Measurements from ENCODE around the gene ACP7. TPM values are rescaled to one million over a fixed set of nuclear protein-coding genes. Genes with fewer than 3 reads are reported as not detected.

The ACP7 gene
- total and polyA plus RNA-seq, 2 donors (not counting 3 experiments of a cell fraction or from before 2014, with no cell fraction given), result 0.04 to 0.49 TPM

DNA sequence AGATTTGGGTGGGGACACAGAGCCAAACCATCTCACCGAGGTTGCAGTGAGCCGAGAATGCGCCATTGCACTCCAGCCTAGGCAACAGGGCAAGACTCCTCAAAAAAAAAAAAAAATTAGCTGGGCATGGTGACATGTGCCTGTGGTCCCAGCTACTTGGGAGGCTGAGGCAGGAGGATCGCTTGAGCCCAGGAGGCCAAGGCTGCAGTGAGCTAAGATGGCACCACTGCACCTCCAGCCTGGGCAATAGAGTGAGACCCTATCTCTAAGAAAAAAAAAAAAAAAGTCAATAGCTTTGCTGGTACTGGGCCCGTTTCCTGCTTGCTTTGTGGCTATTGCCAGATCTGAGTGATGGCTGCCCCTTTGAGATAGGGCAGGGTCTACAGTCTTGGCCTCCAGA, 13.1 kb downstream of the ACP7 start:
- H3K4me3 ChIP-seq (replicated peaks in 1 of 3; ENCODE audit: insufficient read depth in 1 of 3, low read depth in 1 of 3, low read length in 3 of 3), result no peak overlapping the region
- peaks cover 0 to 5% of the 10 kb centered on the region in 2 experiments for H3K27me3 ChIP-seq (ENCODE audit: control insufficient read depth in 2 of 2, insufficient read depth in 2 of 2, low read length in 2 of 2)
- DNase-seq (ENCODE audit: low read depth, low spot score) (no peak), FAIRE-seq (no peak)
- no peak overlapping the region for H3K27ac ChIP-seq (ENCODE audit: insufficient read depth, low read depth, low read length)
- no peaks in the 10 kb centered on the region for H3K4me1 ChIP-seq (ENCODE audit: control insufficient read depth, extremely low read depth, insufficient read depth, low read length)
- CTCF ChIA-PET, result interaction anchor here (1.3 to 1.7 kb wide), 2 partner anchors 13 to 45 kb away, joined by 4 read pairs; no protein-coding TSS in a partner anchor
- no peaks in the 10 kb centered on the region for H4K20me1 ChIP-seq (replicated peaks; ENCODE audit: control insufficient read depth, extremely low read depth, insufficient read depth, low read length)
- no peaks in the 10 kb centered on the region for H3K9me3 ChIP-seq (replicated peaks; ENCODE audit: control insufficient read depth, insufficient read depth, low read length)
- H3K4me2 ChIP-seq (ENCODE audit: insufficient read depth, low read length), result no peak overlapping the region
- no peak overlapping the region for H3K9ac ChIP-seq (replicated peaks; ENCODE audit: extremely low read depth, insufficient read depth, low read length)
- no peaks in the 10 kb centered on the region for H3K9me1 ChIP-seq (replicated peaks; ENCODE audit: control insufficient read depth, extremely low read depth, insufficient read depth, low read length)
- TF ChIP-seq, protein P1, sequence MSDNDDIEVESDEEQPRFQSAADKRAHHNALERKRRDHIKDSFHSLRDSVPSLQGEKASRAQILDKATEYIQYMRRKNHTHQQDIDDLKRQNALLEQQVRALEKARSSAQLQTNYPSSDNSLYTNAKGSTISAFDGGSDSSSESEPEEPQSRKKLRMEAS (IDR thresholded peaks at IDR 0.05; ENCODE audit: insufficient read depth, insufficient read length), result no peak
- TF ChIP-seq MYC (IDR thresholded peaks at IDR 0.05; ENCODE audit: low read depth, low read length) (no peak), EZH2 (IDR thresholded peaks at IDR 0.05; ENCODE audit: borderline replicate concordance, low read depth, low read length, severe bottlenecking) (no peak), POLR2A (IDR thresholded peaks at IDR 0.05; ENCODE audit: low read depth, low read length) (no peak), POLR2AphosphoS5 (IDR thresholded peaks at IDR 0.05; ENCODE audit: insufficient read depth, low read depth, low read length) (no peak), JUN (IDR thresholded peaks at IDR 0.05; ENCODE audit: borderline replicate concordance, insufficient read depth, insufficient read length, low read depth) (no peak), GATA2 (IDR thresholded peaks at IDR 0.05; ENCODE audit: insufficient read depth, insufficient read length, low read depth, low read length) (no peak), FOS (IDR thresholded peaks at IDR 0.05; ENCODE audit: borderline replicate concordance, insufficient read depth, low read length) (no peak)
- TF ChIP-seq, protein P2, sequence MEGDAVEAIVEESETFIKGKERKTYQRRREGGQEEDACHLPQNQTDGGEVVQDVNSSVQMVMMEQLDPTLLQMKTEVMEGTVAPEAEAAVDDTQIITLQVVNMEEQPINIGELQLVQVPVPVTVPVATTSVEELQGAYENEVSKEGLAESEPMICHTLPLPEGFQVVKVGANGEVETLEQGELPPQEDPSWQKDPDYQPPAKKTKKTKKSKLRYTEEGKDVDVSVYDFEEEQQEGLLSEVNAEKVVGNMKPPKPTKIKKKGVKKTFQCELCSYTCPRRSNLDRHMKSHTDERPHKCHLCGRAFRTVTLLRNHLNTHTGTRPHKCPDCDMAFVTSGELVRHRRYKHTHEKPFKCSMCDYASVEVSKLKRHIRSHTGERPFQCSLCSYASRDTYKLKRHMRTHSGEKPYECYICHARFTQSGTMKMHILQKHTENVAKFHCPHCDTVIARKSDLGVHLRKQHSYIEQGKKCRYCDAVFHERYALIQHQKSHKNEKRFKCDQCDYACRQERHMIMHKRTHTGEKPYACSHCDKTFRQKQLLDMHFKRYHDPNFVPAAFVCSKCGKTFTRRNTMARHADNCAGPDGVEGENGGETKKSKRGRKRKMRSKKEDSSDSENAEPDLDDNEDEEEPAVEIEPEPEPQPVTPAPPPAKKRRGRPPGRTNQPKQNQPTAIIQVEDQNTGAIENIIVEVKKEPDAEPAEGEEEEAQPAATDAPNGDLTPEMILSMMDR (IDR thresholded peaks at IDR 0.05; ENCODE audit: extremely low read depth in 1 of 2, insufficient read depth in 1 of 2, low read depth in 1 of 2, low read length in 2 of 2), result no peak
- H3K36me3 ChIP-seq (ENCODE audit: control insufficient read depth in 2 of 2, extremely low read depth in 1 of 2, insufficient read depth in 2 of 2, low read length in 2 of 2), result no peaks in the 10 kb centered on the region
- no peaks in the 10 kb centered on the region for H3K79me2 ChIP-seq (ENCODE audit: control insufficient read depth, insufficient read depth, low read length)
- intact Hi-C loops (cut with micrococcal nuclease), result no loop called here
- no TSS peak for BruUV-seq (replicated peaks)
- POLR2A ChIA-PET, result no interaction called here
- no peak overlapping the region for H2AFZ ChIP-seq (ENCODE audit: low read depth, low read length)
- dilution Hi-C loops (cut with MboI; ENCODE audit: extremely low pct_ligation_motif_present, low sequenced_read_pairs), result no loop called here
